NCI-H1048 (cell line): ENCODE results near the gene HOXD3.
A peak's percentile ranks its signal among the peaks of the same experiment; 100 is the strongest.

ENCODE experiments used
- DNase-seq: peaks from one replicate; lab custom pipeline; 2025; lab: John Stamatoyannopoulos, UW

The HOXD3 gene

DNA sequence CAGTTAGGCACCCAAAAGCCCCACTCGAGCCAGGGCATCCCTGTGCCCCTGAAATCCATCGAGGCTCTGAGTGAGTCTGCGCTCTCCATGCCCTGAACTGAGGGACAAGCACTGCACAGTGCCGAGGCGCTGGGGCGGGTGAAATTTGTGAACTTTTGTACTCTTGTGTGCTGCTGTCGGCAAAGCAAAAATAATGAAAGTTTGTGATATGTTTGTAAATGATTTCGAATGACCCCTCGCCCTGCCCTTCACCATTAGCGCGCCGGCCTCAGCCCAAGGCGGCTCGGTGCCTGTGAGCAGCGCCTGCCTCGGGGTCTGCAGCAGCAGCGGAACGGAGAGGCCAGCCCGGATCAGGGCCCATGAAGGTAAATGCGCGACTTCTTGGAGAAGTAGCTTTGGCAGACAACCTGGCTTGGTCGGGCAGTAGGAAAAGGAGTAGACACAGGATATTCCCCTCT is 7.6 kb upstream of the HOXD3 start:
- no peak for DNase-seq

DNA sequence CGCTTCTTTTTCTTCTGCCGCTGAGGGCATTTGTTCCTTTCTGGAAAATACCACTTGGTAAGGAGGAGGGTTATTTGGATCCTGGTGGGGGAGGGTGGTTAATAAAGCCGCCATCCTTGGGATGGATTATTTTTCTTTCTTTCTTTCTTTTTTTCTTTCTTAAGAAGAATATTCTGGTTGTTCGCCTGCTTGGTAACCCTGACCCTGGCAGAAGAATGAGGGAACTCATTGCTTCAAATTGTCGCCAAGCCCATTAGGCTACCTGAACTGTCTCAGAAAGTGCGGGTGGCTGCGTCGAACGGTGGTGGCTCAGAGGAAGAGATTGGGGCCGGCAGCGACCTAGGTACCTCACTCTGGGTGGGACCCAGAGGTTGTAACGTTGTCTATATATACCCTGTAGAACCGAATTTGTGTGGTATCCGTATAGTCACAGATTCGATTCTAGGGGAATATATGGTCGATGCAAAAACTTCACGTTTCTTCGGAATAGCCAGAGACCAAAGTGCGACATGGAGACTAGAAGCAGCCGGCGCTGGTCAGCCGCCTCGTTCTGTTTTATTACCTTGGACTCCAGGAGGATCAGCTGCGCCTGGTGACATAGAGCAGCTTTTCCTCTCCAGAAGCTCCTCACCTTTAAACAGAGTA is 7.0 kb upstream of the HOXD3 start:
- no peak for DNase-seq

- no peak for DNase-seq
Observed at GRCh38 chr2:176150584-176151441, 6.3 kb upstream of the HOXD3 start.

DNA sequence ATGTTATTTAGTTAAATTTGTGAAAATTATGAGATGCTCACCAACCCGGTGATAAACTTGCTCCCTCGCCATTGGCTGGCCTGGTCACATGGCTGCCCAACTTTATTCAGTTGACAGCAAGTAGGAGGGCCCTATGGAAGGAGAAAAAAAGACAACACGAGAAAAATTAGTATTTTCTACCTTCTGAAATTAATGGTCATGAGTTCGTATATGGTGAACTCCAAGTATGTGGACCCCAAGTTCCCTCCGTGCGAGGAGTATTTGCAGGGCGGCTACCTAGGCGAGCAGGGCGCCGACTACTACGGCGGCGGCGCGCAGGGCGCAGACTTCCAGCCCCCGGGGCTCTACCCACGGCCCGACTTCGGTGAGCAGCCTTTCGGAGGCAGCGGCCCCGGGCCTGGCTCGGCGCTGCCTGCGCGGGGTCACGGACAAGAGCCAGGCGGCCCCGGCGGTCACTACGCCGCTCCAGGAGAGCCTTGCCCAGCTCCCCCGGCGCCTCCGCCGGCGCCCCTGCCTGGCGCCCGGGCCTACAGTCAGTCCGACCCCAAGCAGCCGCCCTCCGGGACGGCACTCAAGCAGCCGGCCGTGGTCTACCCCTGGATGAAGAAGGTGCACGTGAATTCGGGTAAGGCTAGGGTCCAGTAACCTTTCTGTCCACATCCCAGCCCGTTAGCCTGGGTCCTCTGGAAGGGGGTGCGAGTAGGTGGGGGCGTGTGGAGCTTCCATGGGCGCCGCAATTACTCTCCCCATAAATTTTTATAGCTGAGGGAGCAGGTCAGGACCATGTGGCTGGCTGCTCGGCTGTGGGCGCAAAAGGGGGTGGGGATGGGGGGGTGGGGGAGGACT is 5.4 kb upstream of the HOXD3 start, which contains the start of gene HOXD4:
Gene HOXD4, plus strand, starts transcription at position 109 of the 846 bp plus-strand sequence. Its CDS starts 84 bp downstream, at position 193.
- DNase-seq: no peak

DNA sequence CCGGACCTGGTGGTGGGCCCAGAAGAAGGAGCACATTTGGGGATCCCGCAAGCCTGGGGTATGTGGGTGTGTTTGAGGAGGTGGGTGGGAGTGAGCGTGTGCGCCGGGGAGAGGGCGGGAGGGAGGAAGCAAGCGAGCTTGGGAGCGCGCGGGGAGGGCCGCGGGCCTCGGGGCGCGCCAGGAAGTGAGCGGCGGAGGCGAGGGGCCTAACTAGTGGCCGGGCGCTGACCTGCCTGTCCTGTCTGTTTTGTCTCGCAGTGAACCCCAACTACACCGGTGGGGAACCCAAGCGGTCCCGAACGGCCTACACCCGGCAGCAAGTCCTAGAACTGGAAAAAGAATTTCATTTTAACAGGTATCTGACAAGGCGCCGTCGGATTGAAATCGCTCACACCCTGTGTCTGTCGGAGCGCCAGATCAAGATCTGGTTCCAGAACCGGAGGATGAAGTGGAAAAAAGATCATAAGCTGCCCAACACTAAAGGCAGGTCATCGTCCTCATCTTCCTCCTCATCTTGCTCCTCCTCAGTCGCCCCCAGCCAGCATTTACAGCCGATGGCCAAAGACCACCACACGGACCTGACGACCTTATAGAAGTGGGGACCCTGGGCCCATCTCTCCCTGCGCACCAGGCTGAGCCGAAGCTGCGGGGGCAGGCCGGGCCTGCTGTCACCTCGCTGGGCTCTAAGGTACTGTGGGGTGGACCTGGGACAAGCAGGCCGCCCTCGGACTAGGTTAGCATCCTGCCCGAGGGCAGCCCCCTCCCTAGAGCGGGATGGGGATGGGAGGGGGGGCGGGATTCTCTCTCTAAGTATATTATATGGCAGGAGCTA is 4.5 kb upstream of the HOXD3 start:
- no peak for DNase-seq

DNA sequence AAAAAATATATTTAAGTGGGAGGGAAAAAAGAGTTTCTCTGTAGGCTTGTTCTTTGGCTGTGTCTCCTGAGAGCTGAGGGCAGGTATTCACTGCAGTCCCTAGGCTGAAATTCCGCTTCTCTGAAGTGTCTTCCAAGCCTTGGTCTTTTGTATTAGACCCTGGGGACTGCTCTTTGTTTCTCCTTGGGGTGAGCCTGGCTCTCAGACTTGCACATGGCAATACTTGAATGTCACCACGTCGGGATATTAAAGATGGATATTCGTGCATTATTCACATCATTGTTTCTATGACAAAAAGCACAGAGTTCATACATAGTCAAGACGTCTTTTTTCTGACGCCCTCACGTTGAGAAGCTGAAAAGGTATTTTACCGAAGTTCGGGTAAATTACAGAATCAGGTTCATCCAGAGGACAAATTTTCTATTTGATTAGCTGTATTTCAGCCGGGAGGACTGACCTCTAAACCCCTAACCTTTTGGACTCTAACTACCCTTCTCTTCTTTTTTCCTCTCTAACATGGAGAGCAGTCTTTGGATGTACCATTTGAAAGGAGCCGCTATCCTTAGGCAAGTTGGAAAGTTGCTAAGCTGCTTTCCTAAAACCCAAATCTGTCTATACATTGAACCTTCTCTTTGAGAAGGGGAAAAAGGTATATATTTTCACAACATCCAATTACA is 2.4 kb upstream of the HOXD3 start:
- DNase-seq: no peak

- no peak for DNase-seq
Observed at GRCh38 chr2:176155356-176156044, 1.6 kb upstream of the HOXD3 start.

DNA sequence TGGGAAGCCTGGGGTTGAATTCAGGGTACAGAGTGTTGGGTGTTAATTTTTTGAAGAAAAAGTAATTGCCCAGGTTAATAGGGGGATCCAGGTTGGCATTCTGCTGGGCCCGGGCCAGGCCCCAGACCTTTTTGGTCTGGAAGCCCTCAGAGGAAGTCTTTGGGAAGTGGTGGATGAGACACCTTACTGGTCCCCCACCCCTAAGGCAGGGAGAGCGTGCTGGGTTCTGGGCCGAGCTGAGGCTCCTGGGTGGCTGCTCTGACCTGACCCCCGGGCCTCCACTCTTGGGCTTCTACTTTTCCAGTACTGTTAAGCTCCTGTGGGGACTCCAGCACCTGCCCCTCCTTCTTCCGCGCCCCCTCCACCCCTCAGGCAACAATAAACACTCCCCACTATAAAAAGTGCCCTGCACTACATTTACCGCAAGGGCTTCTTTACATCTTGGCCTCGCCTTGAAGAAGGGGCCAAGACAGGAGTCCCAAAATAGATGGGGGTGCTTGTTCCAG is 753 bp upstream of the HOXD3 start:
- no peak for DNase-seq

DNA sequence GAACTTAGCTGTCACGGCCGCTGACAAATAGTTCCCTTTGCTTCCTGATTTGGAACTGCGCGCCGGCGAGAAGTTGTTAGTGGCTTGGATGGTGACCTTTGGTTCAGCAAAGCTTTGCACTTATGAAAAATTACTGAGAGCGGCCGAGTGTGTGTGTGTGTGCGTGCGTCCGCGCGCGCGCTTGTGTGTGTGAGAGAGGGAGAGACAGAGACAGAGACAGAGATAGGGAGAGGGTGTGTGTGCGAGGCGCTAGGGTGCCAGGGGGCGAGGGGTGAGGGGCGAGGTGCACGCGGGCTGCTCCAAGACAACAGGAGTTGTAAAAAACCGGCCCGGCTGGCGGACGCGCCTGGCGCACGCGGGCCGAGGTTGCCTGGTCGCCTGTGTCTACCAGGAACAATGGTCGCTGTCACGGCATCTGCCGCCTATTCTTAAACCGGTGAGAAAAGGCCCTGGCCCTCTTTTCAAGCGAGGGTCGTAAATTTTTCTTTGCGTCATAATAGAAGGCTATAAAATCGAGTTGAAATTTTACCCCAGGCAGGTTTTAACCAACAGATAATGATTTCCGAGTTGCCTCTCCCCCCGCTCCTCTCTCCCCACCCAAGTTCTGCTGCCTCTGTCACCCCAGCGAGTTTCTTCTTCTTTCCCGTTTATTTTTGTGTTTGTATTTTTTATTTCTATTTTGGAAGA is 535 bp downstream of the HOXD3 start:
- DNase-seq: peak; percentile 36

GRCh38 chr2:176158186-176158591 is 1.1 kb downstream of the HOXD3 start:
- DNase-seq: no peak

GRCh38 chr2:176158855-176159662 is 2.0 kb downstream of the HOXD3 start:
- no peak for DNase-seq

GRCh38 chr2:176159663-176160250 is 2.6 kb downstream of the HOXD3 start:
- DNase-seq: no peak

DNA sequence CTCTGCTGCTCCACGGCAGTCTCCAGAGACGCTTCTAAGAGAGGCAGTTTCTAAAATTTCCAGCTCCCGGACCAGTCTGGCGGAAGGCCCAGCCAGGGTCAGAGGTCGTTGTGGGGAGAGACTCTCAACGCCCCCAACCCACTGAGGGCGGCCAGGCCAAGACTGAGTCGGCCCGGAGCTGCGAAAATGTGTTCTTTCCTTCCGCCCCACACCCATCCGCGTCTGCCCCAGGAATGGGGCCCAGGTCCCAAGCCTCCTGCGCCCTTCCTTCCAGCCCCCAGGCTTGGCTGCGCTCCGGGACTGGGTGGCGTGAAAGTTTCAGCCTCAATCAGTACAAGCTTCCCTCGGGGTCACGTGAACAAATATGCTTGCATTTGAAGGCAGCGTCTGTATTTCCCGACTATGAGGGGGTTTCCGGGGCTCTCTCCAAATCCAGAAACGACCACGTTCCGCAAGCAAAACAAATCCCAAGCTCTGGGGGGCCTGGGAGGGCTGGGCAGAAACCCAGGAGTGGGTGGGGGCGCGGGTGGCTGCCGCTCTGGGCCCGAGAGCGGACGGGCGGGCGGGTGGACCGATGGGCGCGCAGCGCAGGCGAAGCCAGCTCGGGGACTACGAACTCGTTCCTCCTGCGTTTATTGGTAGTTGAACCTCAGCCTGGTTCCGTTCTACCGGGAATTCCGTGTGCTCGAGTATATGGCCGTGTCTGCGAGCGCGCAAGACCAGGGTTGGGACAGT is 3.3 kb downstream of the HOXD3 start:
- no peak for DNase-seq

DNA sequence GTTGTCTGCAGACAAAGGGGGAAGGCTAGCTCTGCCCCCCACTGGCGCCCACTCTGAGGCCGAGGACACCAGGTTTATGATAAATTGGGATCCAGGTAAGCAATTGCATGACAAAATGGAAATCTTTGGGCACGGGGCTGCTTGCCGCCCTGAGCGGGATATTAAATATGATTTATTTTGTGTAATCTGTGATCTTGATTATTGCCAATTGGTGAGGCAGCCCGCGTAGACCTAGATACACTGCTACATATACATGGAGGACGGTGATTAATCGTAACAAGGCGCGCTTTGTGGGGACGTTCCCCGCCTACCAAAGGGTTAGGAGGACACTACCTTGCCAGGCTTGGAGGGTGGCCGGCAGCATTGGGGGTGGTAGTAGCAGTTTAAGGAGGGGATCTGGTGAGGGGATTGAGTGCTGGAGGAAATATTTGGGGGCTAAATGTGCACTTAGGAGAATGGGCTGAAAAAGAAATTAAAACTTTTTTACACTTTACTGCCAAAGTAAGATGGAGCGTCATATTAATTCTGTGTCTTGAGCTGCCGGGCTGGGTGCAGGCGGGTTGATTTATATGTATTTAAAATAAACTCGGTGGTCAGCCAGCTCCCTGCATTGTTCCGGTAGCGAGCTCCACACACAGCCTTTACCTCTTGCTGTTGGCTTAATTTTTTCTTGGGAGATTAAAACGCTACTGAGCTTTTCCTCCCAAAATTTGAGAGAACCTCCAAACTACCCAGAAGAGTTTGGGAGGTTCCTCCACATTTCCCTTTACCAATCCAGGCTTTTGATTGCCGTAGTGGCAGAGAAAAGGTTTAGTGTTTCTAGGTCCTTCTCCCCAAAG is 4.1 kb downstream of the HOXD3 start:
- no peak for DNase-seq

DNA sequence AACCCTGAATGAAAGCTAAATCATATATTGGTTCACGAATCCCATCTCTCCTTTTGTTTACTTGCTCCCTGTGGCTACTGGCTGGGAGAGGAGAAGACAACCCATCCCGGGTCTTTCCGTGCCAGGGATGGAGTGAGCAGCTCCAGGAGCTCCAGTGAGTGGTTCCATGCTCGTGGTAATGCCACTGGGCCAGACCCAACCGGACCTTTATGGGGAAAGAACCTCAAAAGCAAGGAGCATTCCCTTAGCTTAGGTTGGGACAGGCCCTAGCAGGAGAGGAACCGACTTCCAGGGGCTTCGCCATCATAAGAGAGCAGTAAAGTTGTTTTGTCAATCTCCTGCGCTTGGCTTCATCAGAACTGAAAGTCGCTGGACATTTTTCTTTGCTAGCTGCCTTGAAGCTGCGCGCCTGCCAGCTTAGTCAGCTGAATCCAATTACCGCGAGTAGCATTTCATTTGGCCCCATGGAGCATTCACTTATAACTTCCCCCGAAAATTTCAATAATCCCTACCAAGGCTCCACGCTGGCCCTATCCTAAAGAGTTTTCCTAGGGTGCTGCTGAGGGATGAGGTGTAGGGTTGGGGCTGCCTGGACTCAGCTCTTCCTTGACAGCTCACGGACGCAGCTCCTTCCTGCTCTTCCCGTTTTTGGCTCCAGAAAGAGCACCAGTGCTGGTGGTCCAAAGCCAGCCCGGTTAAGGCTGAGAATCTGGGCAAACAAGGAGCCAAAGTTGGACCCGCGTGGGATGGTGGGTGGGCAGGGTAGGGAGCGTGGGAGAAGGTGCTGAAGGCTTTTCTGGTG is 4.9 kb downstream of the HOXD3 start:
- DNase-seq: no peak
